ENCODE results near the gene FKBP15. TPM values are rescaled to one million over a fixed set of nuclear protein-coding genes. Genes with fewer than 3 reads are reported as not detected.

The FKBP15 gene
- total RNA-seq, 1 experiment from 2014 or later: 20.1 TPM

GRCh38 chr9:113247640-113248039 is 26.6 kb upstream of the FKBP15 start:
- TF ChIP-seq CTCF (IDR thresholded peaks at IDR 0.05; ENCODE audit: insufficient read depth in 1 of 2, low read depth in 1 of 2, low read length in 1 of 2, severe bottlenecking in 1 of 2, unreplicated experiment in 1 of 2): no peak
- no TSS peak for BruUV-seq (replicated peaks)

GRCh38 chr9:113246928-113247327 is 25.9 kb upstream of the FKBP15 start:
- Mint-ChIP-seq H3K27me3 (ENCODE audit: insufficient read depth, unreplicated experiment) (no peaks in the 10 kb centered on the region), H3K9me3 (ENCODE audit: unreplicated experiment) (no peaks in the 10 kb centered on the region), H3K4me3 (ENCODE audit: unreplicated experiment) (no peak overlapping the region), H3K36me3 (ENCODE audit: insufficient read depth, unreplicated experiment) (peaks cover 9% of the 10 kb centered on the region), H3K4me1 (ENCODE audit: low read depth, unreplicated experiment) (no peaks in the 10 kb centered on the region), H3K27ac (ENCODE audit: unreplicated experiment) (no peak overlapping the region)
- intact Hi-C loops (cut with micrococcal nuclease; ENCODE audit: unreplicated experiment): no loop called here
- no peaks in the 10 kb centered on the region for H3K36me3 ChIP-seq (ENCODE audit: control insufficient read depth, insufficient read depth, low read length)
- no TSS peak for BruUV-seq (replicated peaks)
- no peaks in the 10 kb centered on the region for H3K4me1 ChIP-seq
- ChIA-PET POLR2A (no interaction called here), CTCF (no interaction called here)
- H3K9me3 ChIP-seq: no peaks in the 10 kb centered on the region
- no peak for DNase-seq
- no peak for TF ChIP-seq CTCF (IDR thresholded peaks at IDR 0.05; ENCODE audit: insufficient read depth in 1 of 2, low read depth in 1 of 2, low read length in 1 of 2, severe bottlenecking in 1 of 2, unreplicated experiment in 1 of 2)
- H3K27me3 ChIP-seq (replicated peaks; ENCODE audit: control insufficient read depth, insufficient read depth, low read length): no peaks in the 10 kb centered on the region
- no peak overlapping the region for H3K4me3 ChIP-seq (ENCODE audit: low read depth, low read length)

More at GRCh38 chr9:113247640-113248039, 26.6 kb upstream of the FKBP15 start:
- intact Hi-C loops (cut with micrococcal nuclease; ENCODE audit: unreplicated experiment): no loop called here
- ChIA-PET CTCF (no interaction called here), POLR2A (no interaction called here)
- H3K9me3 Mint-ChIP-seq (ENCODE audit: unreplicated experiment): no peaks in the 10 kb centered on the region
- DNase-seq: no peak
- no peaks in the 10 kb centered on the region for H3K27me3 ChIP-seq (replicated peaks; ENCODE audit: control insufficient read depth, insufficient read depth, low read length)
- H3K27ac Mint-ChIP-seq (ENCODE audit: unreplicated experiment): no peak overlapping the region
- H3K36me3 Mint-ChIP-seq (ENCODE audit: insufficient read depth, unreplicated experiment): peaks cover 9% of the 10 kb centered on the region
- H3K9me3 ChIP-seq: no peaks in the 10 kb centered on the region
- H3K4me1 Mint-ChIP-seq (ENCODE audit: low read depth, unreplicated experiment): no peaks in the 10 kb centered on the region
- no peaks in the 10 kb centered on the region for H3K36me3 ChIP-seq (ENCODE audit: control insufficient read depth, insufficient read depth, low read length)
- H3K4me1 ChIP-seq: no peaks in the 10 kb centered on the region
- no peaks in the 10 kb centered on the region for H3K27me3 Mint-ChIP-seq (ENCODE audit: insufficient read depth, unreplicated experiment)
- H3K4me3 ChIP-seq (ENCODE audit: low read depth, low read length): no peak overlapping the region
- H3K4me3 Mint-ChIP-seq (ENCODE audit: unreplicated experiment): no peak overlapping the region

GRCh38 chr9:113245894-113246293 is 24.8 kb upstream of the FKBP15 start:
- intact Hi-C loops (cut with micrococcal nuclease; ENCODE audit: unreplicated experiment): no loop called here
- Histone ChIP-seq H3K27me3 (replicated peaks; ENCODE audit: control insufficient read depth, insufficient read depth, low read length) (no peaks in the 10 kb centered on the region), H3K4me3 (ENCODE audit: low read depth, low read length) (no peak overlapping the region), H3K36me3 (ENCODE audit: control insufficient read depth, insufficient read depth, low read length) (no peaks in the 10 kb centered on the region), H3K4me1 (no peaks in the 10 kb centered on the region), H3K9me3 (no peaks in the 10 kb centered on the region)
- CTCF ChIA-PET: no interaction called here
- Mint-ChIP-seq H3K36me3 (ENCODE audit: insufficient read depth, unreplicated experiment) (peaks cover 9% of the 10 kb centered on the region), H3K4me1 (ENCODE audit: low read depth, unreplicated experiment) (no peaks in the 10 kb centered on the region), H3K27ac (ENCODE audit: unreplicated experiment) (no peak overlapping the region), H3K9me3 (ENCODE audit: unreplicated experiment) (no peaks in the 10 kb centered on the region), H3K27me3 (ENCODE audit: insufficient read depth, unreplicated experiment) (no peaks in the 10 kb centered on the region), H3K4me3 (ENCODE audit: unreplicated experiment) (no peak overlapping the region)
- BruUV-seq (replicated peaks): no TSS peak
- no peak for TF ChIP-seq CTCF (IDR thresholded peaks at IDR 0.05; ENCODE audit: insufficient read depth in 1 of 2, low read depth in 1 of 2, low read length in 1 of 2, severe bottlenecking in 1 of 2, unreplicated experiment in 1 of 2)
- POLR2A ChIA-PET: interaction anchor here (0.5 kb wide), 1 partner anchor 25 kb away, joined by 3 read pairs; the partner anchor contains the start of genes FKBP15 and SLC31A1
- DNase-seq: no peak
